ENCODE data around the gene ALDH1B1.

GRCh38 chr9:38439916-38440301 lies 47.4 kb downstream of the ALDH1B1 start:
- TF ChIP-seq POLR2A (IDR thresholded peaks at IDR 0.05) (no peak), CTCF (IDR thresholded peaks at IDR 0.05) (no peak), EP300 (IDR thresholded peaks at IDR 0.05; ENCODE audit: low read depth) (no peak), POLR2AphosphoS5 (IDR thresholded peaks at IDR 0.05) (no peak)
